Measurements from ENCODE around the gene WIPI1.
"Not testable (repeated sequence)": the region's sequence is repeated elsewhere in the genome, so short reads cannot be mapped to it uniquely, and the experiment has no call there.

Gene WIPI1

GRCh38 chr17:68383443-68384321, 73.6 kb downstream of the WIPI1 start:
- DNase-seq = peak; percentile 69

- no peak for DNase-seq
These were observed 74.2 kb downstream of the WIPI1 start for GRCh38 chr17:68383120-68383442.

DNA sequence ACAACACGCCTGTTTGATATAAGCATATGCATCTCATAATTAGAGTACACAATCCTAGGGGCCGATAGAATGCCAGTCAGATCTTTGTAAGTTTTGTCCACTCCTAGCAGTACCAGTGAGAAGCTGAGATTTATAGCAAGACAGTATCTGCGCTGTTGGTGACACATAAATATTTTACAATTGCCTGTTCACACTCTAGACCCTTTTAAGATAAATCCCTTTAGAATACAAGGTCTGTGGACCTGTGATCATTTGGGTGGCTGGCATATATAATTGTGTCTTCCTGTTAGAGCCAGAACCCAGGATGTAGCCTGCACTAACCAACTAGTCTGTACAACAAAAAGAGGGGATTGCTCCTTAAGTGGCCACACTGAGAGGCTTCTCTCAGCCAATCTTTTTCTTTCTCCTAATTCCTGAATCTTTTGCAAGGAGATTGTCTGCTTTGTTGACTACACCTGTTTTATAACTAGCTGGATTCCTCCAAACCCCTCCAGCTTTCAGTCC, 74.7 kb downstream of the WIPI1 start:
- DNase-seq = no peak

DNA sequence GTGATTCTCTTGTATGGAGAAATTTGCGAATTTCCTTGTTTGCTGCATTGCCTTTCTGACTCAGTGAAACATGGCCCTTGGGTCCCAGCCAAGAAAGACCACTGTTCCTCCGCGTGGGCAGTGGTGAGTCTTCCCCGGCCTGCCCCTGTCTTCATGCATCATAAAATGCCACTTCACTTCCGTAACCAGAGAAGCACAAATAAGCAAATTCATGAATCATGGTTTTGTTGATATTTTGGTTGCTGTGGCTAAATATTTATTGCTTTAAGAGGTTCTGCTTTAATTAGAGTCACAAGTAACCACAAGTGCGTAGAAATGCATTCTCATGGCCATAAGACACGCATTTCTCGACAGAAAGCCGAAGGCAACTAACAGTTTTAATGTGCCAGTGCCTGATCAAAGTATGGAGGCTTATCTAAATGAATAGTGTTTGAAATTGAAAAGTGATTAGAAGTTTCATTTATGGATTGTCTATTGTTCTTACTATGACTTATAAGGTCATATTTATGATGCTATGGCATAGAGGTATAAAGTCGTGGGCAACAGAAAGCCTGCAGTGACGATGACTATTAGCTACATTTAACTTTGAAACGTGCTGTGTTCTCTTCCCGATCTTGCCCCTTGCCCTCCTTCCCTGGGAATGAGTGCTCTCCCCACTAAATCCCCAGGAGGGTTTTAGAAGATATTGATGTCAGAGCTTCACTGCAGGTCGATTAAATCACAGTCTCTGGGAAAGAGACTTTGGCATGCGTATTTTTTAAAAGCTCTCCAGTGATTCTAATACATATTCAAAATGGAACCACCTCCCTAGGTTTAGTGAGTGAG, 76.0 kb downstream of the WIPI1 start:
- DNase-seq = peak; percentile 54

- DNase-seq = no peak
These were observed 77.3 kb downstream of the WIPI1 start for GRCh38 chr17:68379692-68380677.

- DNase-seq = no peak
These were observed 78.2 kb downstream of the WIPI1 start for GRCh38 chr17:68379177-68379510.

DNA sequence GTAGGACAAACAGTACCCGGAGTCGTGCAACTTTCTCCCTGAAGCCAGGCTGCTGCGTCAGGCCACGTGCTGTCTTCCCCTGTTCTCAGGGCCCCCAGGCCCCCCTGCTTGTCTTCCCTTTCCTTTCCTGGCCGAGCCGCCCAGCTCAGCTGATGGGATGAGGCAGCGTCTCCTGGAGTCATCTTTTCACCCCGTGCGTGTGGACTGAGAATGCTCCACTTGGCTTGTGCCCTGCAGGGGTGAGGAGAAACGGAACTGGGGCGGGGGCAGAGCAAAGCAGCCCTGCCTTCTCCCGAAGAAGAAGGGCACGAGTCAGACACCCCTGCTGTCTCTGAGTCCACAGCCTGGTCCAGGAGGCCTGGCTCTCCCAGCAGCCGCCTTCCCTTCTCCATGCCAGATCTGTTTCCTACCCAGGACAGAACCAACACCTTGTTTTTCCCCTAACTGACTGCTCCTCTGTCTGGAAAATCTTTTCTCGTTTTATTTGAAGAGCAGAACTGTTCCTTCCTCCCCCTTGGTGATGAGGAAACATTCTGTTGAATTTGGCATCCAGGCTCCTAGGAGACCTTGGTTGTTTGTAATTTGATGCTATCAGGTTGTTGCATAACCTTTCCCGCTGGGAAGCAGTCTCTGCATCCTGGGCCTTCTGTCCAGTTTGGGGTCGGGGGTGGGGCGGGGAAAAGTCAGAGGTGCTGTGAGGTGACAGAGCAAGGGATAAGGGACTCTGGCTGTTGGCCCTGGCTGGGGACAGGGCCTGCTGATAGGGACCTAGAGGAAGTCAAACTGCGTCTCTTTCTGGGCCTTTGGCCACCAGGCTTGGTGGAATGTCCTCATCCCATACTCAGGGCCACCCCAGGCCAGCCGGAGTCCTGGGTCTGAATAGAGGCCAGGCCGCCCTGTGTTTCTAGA, 78.8 kb downstream of the WIPI1 start:
- peak; percentile 66 for DNase-seq

DNA sequence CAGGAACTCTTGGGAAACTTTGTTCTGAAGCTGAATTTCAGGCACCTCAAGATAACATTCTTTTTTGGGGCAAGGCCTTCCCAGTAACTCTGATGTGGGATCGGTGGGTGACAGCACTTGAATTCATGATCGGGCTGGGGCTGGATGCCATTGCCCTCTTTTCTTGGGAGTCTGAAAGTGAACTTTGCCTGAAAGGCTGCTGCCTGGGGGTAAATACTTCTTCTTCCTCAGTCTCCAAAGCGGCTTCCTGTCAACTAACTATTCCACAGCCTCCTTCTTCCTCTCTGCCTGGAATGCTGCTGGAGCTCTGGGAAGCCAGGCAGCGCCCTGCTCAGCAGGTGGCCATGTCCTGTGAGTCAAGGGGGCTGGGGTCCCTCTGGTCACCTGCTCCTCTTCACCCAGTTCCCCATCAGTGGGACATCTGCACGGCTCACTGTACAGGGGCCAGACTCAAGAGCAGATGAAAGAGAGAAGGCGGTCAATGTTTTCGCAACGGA, 79.5 kb downstream of the WIPI1 start:
- DNase-seq = peak; percentile 30

DNA sequence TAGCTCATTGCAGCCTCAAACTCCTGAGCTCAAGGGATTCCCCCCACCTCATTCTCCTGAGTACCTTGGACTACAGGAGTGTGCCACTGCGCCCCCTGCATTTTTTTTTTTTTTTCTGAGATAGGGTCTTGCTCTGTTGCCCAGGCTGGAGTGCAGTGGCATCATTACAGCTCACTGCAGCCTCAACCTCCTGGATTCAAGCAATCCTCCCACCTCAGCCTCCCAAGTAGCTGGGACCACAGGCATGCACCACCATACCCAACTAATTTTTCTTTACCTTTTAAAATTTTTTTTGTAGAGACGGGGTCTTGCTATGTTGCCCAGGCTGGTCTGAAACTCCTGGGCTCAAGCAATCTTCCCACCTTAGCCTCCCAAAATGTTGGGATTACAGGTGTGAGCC, 81.1 kb downstream of the WIPI1 start:
- DNase-seq = not testable (repeated sequence)

DNA sequence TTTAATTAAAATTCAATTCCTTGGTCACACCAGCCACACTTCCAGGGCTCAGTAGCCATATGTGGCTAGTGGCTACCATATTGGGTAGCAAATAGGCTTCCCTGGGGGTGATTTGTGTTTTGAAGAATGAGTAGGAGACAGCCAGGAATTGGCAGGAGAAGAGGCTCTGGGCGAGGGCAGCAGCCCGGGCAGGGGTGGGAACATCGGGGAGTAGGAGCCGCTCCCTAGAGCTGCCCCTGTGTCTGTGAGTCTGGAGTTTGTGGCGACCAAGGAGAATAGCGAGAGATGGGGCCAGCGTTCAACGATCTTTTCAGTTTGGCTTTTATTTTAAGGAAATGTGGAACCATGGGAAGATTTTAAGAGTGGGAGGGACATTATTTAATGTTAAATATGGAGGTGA, 81.7 kb downstream of the WIPI1 start:
- DNase-seq = no peak
